Lower leg skin (tissue), 4 donors: ENCODE results near the gene C2orf72. TPM values are rescaled to one million over a fixed set of nuclear protein-coding genes. Genes with fewer than 3 reads are reported as not detected.

ENCODE experiments used
- DNase-seq, 2 donors: peaks; one replicate each; pipeline ENCODE4 v3.0.0-alpha.2; 2019; ENCODE audit warnings: low spot score in 2 of 2
- H3K4me3 ChIP-seq: fragments of 200-600 bp; sonication (generic); 2 replicates; pipeline ENCODE4 v1.5.1; 2017; ENCODE audit warnings: mild to moderate bottlenecking, low read depth; ENCODE audit not compliant: poor library complexity, severe bottlenecking
- POLR2A ChIP-seq, 2 donors: fragments of 450-650 bp; IDR thresholded peaks; one replicate each; pipeline ENCODE4 v1.6.1; 2016 to 2017; ENCODE audit warnings: antibody characterized with exemption in 2 of 2, mild to moderate bottlenecking in 1 of 2, moderate library complexity in 1 of 2
- WGBS, 2 donors: methylation state at CpG; one replicate each; pipeline ENCODE4 v1.1.5; 2018; 5-methylcytosine and 5-hydroxymethylcytosine counted together
- intact Hi-C: fragments of 100-400 bp; cut with DNase I; formaldehyde crosslinking; loops from one replicate; pipeline ENCODE4 v1.15.0; 2023; ENCODE audit warnings: low total_unique reads
- total RNA-seq, 4 donors: library from RNA; depleted of rRNA; stranded (reverse); fragments of >200 nt; gene quantifications; one replicate each; pipeline ENCODE4 v1.1.0, GENCODE V29; 2016
- TF ChIP-seq, protein P1 (sequence below), 3 donors: fragments of 450-650 bp; IDR thresholded peaks; one replicate each; pipeline ENCODE4 v1.5.1; 2016; ENCODE audit warnings: antibody characterized with exemption in 3 of 3, mild to moderate bottlenecking in 3 of 3, moderate library complexity in 2 of 3

Gene C2orf72
- total RNA-seq: 1 to 10 TPM in 3 of 4 donors, under 1 TPM in 1; 0.95 to 7.3 (median 4.0) TPM

DNA sequence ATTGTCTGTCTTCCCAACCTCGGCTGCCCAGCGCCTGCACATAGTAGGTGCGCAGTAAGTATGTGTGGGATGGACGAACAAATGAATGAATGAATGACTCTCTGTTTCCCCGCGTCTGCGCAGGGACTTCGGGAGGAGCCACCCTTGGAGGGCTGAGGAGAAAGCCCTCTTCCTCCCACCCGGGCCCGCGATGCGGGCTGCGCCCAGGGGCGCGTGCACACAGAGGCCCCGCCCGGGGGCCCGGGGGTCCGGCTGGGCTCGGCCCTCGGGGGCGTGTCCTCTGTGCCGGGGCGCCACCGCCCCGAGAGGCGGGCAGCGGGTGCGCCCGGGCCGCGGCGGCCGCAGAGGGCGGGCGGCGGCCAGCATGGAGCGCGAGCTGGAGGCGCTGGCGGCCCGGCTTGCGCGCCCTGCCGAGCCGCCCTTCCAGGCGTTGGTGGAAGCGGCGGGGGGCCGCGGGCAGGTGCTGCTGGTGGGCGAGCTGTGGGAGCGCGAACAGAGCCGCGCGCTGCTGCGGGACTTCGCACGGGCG lies at the start of gene C2orf72:
TSS of gene C2orf72 (plus strand) at position 322 of the 529 bp plus-strand sequence. CDS start at position 365, 43 bp downstream.
- DNase-seq: peak in 1 of 2 donors; percentile 59
- 2% methylated on average over 6 to 15 of the region's 61 CpGs for WGBS, 2 donors

DNA sequence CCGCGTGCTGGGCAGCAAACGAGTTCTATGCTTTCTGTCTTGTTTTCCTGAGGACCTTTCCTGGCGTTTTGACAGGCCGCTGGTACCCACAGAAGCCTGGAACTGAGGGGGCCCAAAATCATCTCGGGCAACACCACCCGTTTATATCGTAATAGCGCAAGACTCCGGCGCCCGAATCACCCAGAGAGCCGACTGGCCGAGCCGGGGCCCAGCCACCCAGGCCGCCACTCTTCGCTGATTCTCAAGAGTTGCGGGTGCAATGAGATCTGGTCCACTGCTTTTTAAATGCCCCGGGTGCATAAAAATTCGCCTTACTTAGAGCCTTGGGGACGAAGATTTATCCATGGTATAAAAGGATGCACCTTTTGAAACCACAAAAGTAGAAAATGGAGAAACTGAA lies 47.6 kb upstream of the C2orf72 start:
- WGBS, 2 donors: 94 to 96% methylated on average over 21 of the region's 21 CpGs
- no peak for DNase-seq
- intact Hi-C loops: loop anchor here (5.0 kb wide), 1 partner anchor 162 kb away; no protein-coding TSS in a partner anchor
- H3K4me3 ChIP-seq: no peak overlapping the region
- TF ChIP-seq POLR2A (IDR thresholded peaks at IDR 0.05): no peak
- TF ChIP-seq, protein P1, sequence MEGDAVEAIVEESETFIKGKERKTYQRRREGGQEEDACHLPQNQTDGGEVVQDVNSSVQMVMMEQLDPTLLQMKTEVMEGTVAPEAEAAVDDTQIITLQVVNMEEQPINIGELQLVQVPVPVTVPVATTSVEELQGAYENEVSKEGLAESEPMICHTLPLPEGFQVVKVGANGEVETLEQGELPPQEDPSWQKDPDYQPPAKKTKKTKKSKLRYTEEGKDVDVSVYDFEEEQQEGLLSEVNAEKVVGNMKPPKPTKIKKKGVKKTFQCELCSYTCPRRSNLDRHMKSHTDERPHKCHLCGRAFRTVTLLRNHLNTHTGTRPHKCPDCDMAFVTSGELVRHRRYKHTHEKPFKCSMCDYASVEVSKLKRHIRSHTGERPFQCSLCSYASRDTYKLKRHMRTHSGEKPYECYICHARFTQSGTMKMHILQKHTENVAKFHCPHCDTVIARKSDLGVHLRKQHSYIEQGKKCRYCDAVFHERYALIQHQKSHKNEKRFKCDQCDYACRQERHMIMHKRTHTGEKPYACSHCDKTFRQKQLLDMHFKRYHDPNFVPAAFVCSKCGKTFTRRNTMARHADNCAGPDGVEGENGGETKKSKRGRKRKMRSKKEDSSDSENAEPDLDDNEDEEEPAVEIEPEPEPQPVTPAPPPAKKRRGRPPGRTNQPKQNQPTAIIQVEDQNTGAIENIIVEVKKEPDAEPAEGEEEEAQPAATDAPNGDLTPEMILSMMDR (IDR thresholded peaks at IDR 0.05): no peak

More for the DNA sequence above, at the start of gene C2orf72:
- H3K4me3 ChIP-seq: no peak within 1 kb of the TSS
- TF ChIP-seq, protein P1 (IDR thresholded peaks at IDR 0.05): no peak
- TF ChIP-seq POLR2A (IDR thresholded peaks at IDR 0.05): no peak
- intact Hi-C loops: no loop called here

DNA sequence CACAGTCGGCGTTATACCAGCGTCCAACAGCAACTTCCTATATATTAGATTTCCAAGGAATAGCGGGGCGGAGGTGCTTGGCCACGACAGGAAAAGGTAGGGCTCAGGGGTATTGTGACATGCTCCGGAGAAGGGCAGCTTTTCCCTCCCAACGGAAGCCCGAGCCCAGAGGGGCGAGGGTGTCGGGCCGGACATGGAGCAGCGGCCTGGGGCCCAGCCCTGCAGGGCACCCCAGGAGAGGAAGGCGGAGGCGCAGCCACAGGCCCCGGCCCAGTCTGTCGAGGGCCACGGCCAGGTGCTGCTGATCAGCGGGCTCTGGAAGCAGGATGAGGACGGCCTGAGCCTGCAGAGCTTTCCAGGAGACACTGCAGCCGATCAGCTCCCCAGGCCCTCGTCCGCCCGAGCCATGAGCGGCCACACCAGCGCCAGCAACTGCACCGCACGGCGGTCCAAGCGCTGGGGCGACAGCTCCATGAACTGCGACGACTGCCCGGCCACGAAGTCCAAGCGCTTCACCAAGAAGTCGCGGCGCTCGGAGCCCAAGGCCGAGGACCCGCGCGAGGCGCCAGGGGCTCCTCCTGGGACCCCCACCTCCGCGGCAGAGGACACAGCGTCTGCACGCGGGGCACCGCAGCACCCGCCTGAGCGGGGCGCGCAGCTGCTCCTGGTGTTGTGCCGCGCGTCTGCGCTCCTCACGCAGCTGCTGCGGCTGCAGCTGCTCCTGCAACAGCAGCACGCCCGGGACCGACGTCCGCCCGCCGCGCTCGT lies 47.0 kb upstream of the C2orf72 start:
- no peak for TF ChIP-seq POLR2A (IDR thresholded peaks at IDR 0.05)
- TF ChIP-seq, protein P1 (IDR thresholded peaks at IDR 0.05): no peak
- no peak for DNase-seq
- 48 to 54% methylated on average over 33 to 39 of the region's 70 CpGs for WGBS, 2 donors
- intact Hi-C loops: no loop called here
- no peak overlapping the region for H3K4me3 ChIP-seq

DNA sequence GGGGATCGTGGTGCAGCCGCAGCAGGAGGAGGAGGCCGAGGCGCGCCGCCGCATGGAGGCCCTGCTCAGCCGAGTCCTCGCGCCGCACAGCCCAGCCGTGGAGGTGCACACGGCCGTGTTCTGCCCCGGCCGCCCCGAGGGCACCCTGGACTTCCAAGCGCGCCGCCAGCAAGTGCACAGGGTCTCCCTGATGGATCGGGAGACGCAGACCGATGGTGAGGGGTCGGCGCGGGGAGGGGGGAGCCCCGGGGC lies 46.5 kb upstream of the C2orf72 start:
- no peak for DNase-seq
- intact Hi-C loops: no loop called here
- H3K4me3 ChIP-seq: no peak overlapping the region
- no peak for TF ChIP-seq POLR2A (IDR thresholded peaks at IDR 0.05)
- TF ChIP-seq, protein P1 (IDR thresholded peaks at IDR 0.05): no peak
- WGBS, 2 donors: 35 to 58% methylated on average over 10 of the region's 27 CpGs

DNA sequence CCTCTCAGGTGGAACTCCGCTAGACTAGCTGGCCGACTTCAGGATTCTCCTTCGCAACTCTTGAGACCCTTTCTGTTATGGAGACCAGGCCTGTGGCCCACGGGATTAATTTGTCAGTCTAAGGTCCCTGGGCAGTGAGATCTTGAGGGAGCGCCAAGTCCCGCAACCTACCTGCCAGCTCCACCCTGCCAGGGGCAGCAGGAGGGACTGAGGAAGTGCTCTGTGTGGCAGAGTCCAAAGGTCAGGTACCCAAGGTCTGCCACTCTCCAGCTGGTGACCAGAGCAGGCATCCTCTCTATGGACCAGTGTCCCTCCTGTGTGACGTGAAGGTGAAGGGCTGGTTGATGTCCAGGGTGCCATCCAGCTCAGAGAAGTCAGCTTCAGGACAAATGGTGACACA lies 45.7 kb upstream of the C2orf72 start:
- intact Hi-C loops: no loop called here
- DNase-seq: no peak
- no peak overlapping the region for H3K4me3 ChIP-seq
- no peak for TF ChIP-seq POLR2A (IDR thresholded peaks at IDR 0.05)
- TF ChIP-seq, protein P1 (IDR thresholded peaks at IDR 0.05): no peak
- 85 to 89% methylated on average over 7 of the region's 7 CpGs for WGBS, 2 donors
